GM11168 (cell line): ENCODE results near the gene VSNL1.

Source experiments
- in situ Hi-C: fragments of 300-500 bp; cut with MboI; formaldehyde crosslinking; loops from one replicate; pipeline ENCODE4 v1.12.0; 2022; ENCODE audit warnings: low sequenced_read_pairs; ENCODE audit not compliant: unreplicated experiment

VSNL1 gene

DNA sequence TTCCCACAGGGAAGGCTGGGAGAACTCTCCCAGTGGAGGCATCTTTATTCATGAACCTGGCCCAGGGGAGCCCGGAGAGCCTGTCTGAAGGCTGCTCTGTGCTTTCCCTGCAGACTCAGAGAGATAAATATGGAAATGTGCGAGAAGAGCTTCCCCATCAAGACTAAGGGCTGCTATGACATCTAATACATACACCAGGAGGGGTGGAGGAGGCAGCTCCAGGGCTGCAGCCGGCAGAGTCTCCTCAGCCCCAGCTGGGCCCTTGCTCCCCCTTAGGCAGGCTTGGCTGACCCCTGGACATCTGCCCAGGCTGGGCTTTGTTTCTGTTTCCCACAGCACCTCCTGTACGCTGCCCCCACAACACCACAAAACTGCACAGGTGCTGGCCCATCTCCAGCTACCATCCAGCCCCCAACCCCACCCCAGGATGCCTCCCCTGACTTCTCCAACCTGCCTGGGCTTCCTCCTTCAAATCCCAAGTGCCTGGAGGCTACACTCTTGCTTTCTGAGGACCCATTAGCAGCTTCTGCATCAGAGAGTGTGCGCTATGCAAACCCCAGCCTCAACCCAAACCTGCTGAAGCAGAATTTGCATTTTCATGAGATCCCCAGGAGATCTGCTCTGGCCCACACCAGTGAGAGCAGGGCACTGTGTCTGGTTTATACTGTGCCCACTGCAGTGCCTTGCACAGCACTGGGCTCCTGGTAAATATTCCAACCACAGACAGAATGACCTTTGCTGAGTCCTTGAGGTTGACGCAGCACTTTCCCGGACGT, 96.8 kb downstream of the VSNL1 start:
- in situ Hi-C loops = no loop called here

GRCh38 chr2:17638196-17638743, 97.8 kb downstream of the VSNL1 start:
- in situ Hi-C loops = no loop called here

DNA sequence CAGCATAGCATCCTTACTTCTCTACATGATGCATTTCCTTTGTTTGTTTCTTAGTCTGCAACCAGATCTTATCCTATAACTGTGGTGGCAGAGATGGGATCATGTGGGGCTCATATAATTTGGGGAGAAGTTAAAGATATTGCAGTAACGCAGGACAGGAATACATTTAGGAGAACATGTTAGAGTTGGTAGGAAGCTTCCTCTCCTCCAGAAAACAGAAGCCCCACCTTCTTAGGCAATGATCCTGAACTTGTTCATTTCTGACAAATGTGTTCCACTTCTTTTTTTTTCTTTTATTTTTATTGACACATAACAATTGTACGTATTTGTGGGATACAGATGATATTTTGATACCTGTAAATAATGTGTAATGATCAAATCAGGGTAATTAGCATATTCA, 99.9 kb downstream of the VSNL1 start:
- in situ Hi-C loops = no loop called here

DNA sequence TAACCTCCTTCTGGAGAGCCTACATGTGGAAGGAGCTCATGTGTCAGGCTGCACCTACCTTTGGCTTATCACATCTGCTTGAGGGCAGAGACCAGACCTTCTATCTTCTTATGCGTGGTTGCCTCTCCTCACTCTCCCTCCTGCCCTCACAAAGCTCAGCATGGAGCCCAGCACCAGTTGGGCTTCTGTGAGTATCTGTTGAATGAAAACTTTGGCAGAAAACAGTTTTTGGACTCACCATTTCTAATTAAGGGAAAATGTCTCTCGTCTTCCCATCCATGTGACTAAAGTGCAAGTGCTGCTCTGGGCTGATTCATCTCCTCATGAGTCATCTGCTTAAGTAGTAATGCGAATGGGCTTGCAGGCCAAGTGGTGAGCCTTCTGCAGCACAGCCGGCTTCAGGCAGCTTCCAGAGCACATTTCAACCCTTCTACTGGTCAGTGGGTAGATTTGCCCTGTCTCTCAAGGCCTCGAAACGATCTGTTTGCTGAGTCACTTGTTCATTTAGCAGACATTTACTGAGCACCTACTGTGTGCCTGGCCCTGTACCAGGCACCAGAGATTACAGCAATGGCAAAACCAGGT, 102.6 kb downstream of the VSNL1 start:
- in situ Hi-C loops = no loop called here

DNA sequence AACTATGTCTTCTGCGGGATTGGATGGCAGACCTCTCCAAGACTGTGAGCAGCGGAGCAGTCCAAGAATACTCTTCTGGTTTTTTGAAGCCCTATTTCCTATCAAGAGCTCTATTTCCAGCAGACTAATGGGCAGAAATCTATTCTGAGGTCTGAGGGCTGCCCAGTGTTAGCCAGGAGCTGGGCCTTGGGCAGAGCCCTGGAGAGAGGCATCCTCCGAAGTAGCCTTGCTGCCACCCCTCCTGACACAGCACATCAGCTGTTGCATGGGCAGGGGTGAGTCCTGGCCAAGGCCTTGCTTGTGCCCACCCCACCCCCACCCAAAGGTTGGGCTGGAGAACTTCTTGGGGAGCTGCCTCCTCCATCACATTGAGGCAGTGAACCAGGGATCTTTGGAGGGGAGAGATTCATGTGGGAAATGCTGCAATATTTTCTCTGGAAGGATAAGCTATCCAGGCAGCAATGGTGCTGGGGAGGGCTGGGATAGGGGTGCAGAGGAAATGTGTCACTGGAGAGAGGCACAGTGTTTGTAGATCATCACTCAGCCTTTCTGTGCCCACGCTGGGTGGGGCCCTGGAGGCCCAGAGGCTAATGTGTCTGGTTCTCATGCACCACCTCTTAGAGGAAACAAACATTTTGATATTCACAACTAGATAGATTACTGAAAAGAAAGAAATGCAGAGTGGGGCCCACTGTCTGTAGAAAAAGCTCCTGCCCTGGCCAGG, 104.7 kb downstream of the VSNL1 start:
- in situ Hi-C loops = no loop called here

- in situ Hi-C loops = no loop called here
These were observed 105.6 kb downstream of the VSNL1 start for GRCh38 chr2:17646081-17646554.

DNA sequence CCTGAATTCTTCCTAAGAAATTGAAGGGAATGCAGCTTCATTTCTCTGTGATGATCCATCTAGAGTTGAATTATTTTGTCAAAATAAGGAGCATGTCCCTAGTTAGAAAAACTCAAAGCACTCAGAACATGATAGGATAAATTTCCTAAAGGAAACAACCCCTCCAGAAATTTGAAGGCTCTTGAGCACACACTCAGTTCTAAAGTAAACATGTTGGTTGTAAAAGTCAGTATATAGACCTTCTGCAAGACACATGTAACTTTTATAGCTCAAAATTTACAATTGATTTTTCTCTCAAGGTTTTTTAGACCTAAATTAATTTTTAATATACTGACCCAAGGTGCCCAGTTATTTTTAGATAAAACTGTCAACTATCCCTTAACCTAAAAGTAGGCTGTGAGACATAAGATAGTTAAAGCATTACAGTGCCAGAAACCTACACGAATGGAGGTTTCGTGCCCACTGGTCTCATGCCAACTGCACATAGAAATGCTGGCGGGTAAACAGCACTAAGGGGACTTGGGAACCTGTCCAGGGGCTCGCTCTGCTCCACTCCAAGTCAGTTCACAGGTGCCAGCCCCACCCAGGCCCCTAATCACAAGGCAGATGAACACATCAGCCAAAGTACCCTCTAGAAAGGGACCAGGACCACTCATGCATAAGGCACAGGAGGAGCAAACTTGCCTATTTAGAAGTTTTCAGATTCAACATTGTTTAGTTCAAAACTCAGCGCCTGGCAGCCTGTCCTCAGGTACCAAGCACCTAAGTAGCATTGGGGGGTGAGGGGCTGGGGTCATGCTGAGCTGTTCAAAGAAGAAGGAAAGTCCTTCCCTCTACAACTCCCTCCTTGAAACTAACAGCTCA, 106.6 kb downstream of the VSNL1 start:
- in situ Hi-C loops = no loop called here

DNA sequence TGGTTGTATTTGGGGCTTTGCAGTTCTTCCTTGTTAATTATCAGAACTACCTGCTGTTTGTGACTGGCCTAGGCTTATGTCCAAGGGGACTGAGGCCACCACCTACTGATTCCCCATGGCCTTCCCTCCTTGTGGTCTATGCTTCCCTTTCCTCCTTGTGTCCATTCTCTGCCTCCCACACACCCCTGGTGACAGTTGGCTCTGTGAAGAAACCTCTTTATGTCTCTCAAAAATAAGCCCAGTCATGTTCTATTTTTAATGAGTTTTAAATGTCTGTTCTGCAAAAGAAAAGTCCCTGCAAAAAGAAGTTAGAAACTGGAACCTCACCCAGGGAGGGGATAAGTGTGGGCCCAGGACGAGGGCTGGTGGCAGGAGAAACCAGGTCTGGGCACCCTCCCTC, 108.1 kb downstream of the VSNL1 start:
- in situ Hi-C loops = no loop called here

GRCh38 chr2:17649026-17649425, 108.5 kb downstream of the VSNL1 start:
- in situ Hi-C loops = no loop called here

DNA sequence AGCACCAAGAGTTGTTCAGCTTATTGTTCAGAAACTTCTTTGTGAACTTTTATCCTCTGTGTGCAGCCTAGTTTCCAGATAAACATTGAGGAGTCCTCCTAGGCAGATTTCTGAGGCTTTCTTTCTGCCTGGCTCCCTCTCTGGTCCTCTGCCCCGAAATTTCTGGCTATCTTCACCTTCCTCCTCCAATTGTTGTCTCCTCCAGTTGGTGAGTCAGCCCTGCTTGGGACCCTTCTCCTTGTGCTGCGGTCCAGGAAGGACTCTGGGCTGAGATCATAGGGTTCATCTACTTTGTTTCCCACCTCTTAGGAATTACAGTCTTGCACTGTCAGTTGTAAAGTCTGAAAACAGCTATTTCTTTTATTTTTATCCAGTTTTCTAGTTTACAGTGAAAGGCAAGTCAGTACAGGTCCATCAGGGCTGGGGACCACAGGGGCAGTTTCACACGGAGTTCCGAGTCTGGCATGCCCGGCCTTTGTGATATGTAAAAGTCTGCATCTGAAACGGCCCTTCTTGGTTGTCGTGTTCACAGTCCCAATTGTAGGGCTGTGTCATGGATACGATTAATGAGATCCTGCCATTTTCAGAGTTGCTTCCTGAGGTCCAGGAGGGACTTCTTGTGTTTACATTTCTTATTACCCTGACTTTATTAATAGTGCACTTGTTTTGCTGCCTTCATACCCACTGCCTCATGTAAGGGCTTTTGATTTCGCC, 112.3 kb downstream of the VSNL1 start:
- in situ Hi-C loops = no loop called here

- in situ Hi-C loops = no loop called here
These were observed 117.3 kb downstream of the VSNL1 start for GRCh38 chr2:17657759-17658158.

GRCh38 chr2:17658251-17658843, 117.9 kb downstream of the VSNL1 start:
- in situ Hi-C loops = no loop called here

GRCh38 chr2:17660219-17660618, 119.7 kb downstream of the VSNL1 start:
- in situ Hi-C loops = no loop called here

DNA sequence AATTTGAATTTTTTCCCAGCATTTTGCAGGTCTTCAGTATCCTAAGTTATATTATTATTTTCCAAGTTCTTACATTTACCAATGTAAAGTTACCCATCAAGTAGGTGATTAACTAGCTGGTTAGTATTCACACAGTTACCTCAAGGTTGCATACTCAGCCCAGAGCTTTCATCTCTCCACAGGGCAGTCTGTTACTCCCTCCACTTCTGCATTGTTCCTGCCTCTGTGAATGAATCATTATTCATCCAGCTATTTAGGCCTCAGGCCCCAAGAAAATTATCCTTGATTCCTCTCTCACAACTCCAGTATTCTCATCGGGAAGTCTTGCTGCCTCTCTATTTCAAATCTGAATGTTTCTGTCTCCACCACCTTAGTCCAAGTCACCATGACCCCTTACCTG, 121.0 kb downstream of the VSNL1 start:
- in situ Hi-C loops = no loop called here

GRCh38 chr2:17662723-17663122, 122.2 kb downstream of the VSNL1 start:
- in situ Hi-C loops = no loop called here

DNA sequence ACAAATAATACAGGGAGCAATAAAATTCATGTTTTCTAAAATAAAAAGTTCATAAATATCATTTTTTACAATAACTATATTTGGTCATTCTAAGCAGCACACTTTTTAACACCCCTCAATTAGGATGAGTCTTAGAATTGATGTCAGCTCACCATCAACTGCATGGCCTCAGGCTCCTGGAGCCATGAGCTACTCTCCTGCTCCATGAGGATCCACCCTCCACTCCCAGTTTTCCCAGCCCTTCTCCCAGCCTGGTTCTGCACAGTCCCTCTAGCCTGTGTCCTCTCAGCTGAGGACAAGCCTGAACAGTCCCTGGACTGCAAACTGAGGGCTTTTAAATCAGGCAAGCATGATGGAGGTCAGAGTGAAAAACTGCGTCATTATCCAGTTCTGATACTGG, 124.0 kb downstream of the VSNL1 start:
- in situ Hi-C loops = no loop called here

GRCh38 chr2:17667898-17668297, 127.4 kb downstream of the VSNL1 start:
- in situ Hi-C loops = no loop called here

DNA sequence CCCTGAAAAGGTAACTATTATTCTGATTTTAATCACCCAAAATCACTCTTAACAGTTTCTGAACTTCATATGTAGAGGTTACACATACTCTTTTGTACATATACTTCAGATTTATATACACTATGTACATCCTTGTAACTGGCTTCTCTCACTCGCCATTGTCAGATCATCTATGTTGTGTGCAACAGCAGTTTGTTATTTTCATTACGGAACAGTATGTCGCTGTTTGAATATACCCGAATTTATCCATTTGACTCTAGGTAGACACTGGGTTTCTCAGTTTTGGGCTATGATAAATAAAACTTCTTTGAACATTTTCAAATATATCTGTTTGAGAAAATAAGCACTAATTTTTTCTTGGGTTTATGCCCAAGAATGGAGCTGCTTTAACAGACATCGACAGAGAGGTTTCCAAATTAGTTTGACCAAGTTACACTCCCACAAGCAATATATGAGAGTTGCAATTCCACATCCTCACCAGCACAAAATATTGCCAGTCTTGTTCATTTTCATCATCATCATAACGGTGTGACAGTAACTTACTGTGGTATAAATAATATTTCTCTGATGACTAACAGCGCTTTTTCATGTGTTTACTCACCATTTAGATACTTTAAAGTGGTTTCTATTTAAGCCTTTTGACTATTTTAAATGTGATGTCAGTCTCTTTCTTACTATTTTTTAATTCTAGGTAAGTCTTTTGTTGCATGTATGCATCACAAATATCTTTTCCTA, 132.3 kb downstream of the VSNL1 start:
- in situ Hi-C loops = no loop called here
